RWPE2 (cell line): ENCODE measurements around the gene RBM44.
"Not testable (repeated sequence)": the region's sequence is repeated elsewhere in the genome, so short reads cannot be mapped to it uniquely, and the experiment has no call there.

ENCODE experiments used
- ATAC-seq: fragments of 200-7000 bp; cut with Tn5 transposase; 3 replicates; pipeline ENCODE4 v1.9.1; 2021; ENCODE audit warnings: low read depth
- DNase-seq: peaks from one replicate; pipeline ENCODE4 v3.0.0-alpha.2; 2020; ENCODE audit warnings: low spot score
- H3K27ac ChIP-seq: fragments of 450-650 bp; 2 replicates; pipeline ENCODE4 v1.5.1; 2017; ENCODE audit warnings: mild to moderate bottlenecking; ENCODE audit not compliant: poor library complexity, severe bottlenecking
- H3K27me3 ChIP-seq: fragments of 250-450 bp; sonication (Bioruptor Pico); 2 replicates; pipeline ENCODE4 v1.5.1; 2021; ENCODE audit warnings: mild to moderate bottlenecking, moderate library complexity; ENCODE audit not compliant: insufficient read depth, poor library complexity, severe bottlenecking
- H3K36me3 ChIP-seq: fragments of 250-450 bp; sonication (Bioruptor Pico); 2 replicates; pipeline ENCODE4 v1.5.1; 2020; ENCODE audit warnings: low read depth, mild to moderate bottlenecking, moderate library complexity
- H3K4me1 ChIP-seq: fragments of 250-450 bp; sonication (Bioruptor Pico); 2 replicates; pipeline ENCODE4 v1.5.1; 2021; ENCODE audit warnings: mild to moderate bottlenecking, moderate library complexity; ENCODE audit not compliant: insufficient read depth, poor library complexity, severe bottlenecking
- H3K4me3 ChIP-seq: fragments of 250-450 bp; sonication (Bioruptor Pico); 2 replicates; pipeline ENCODE4 v1.5.1; 2021; ENCODE audit warnings: mild to moderate bottlenecking, moderate library complexity; ENCODE audit not compliant: severe bottlenecking
- H3K9me3 ChIP-seq: fragments of 250-450 bp; sonication (Bioruptor Pico); 2 replicates; pipeline ENCODE4 v1.5.1; 2021; ENCODE audit warnings: mild to moderate bottlenecking, moderate library complexity; ENCODE audit not compliant: severe bottlenecking
- CTCF ChIP-seq: fragments of 450-650 bp; IDR thresholded peaks from one replicate; pipeline ENCODE4 v1.5.1; 2017; ENCODE audit warnings: mild to moderate bottlenecking, moderate library complexity; ENCODE audit not compliant: poor library complexity, severe bottlenecking

RBM44 gene

GRCh38 chr2:237835372-237835771 is 36.8 kb downstream of the RBM44 start:
- no peak for TF ChIP-seq CTCF
- no peaks in the 10 kb centered on the region for H3K9me3 ChIP-seq

GRCh38 chr2:237841051-237841450 is 42.5 kb downstream of the RBM44 start:
- no peaks in the 10 kb centered on the region for H3K4me1 ChIP-seq
- peaks cover 2% of the 10 kb centered on the region for H3K27me3 ChIP-seq
- ATAC-seq (no peak), DNase-seq (no peak)
- no peaks in the 10 kb centered on the region for H3K36me3 ChIP-seq
- no peak for TF ChIP-seq CTCF
- H3K4me3 ChIP-seq: no peak overlapping the region
- H3K9me3 ChIP-seq: no peaks in the 10 kb centered on the region
- no peak overlapping the region for H3K27ac ChIP-seq

More at GRCh38 chr2:237835372-237835771, 36.8 kb downstream of the RBM44 start:
- Histone ChIP-seq H3K27ac (no peak overlapping the region), H3K4me1 (no peaks in the 10 kb centered on the region), H3K27me3 (peaks cover 2% of the 10 kb centered on the region), H3K36me3 (no peaks in the 10 kb centered on the region), H3K4me3 (no peak overlapping the region)
- no peak for DNase-seq
- ATAC-seq: no peak

GRCh38 chr2:237848940-237849339 is 50.4 kb downstream of the RBM44 start:
- not testable (repeated sequence) for H3K9me3 ChIP-seq, DNase-seq, H3K36me3 ChIP-seq, ATAC-seq, H3K27ac ChIP-seq, H3K27me3 ChIP-seq, H3K4me1 ChIP-seq, H3K4me3 ChIP-seq

GRCh38 chr2:237854295-237854694 is 55.7 kb downstream of the RBM44 start:
- DNase-seq: no peak
- no peak for ATAC-seq
- no peaks in the 10 kb centered on the region for H3K36me3 ChIP-seq
- TF ChIP-seq CTCF: no peak
- no peak overlapping the region for H3K27ac ChIP-seq
- H3K27me3 ChIP-seq: no peaks in the 10 kb centered on the region
- no peaks in the 10 kb centered on the region for H3K9me3 ChIP-seq
- H3K4me1 ChIP-seq: no peaks in the 10 kb centered on the region
- H3K4me3 ChIP-seq: no peak overlapping the region

- Histone ChIP-seq H3K9me3 (no peaks in the 10 kb centered on the region), H3K27ac (no peak overlapping the region), H3K27me3 (no peaks in the 10 kb centered on the region), H3K36me3 (no peaks in the 10 kb centered on the region), H3K4me1 (peaks cover 3% of the 10 kb centered on the region), H3K4me3 (no peak overlapping the region)
- no peak for TF ChIP-seq CTCF
- ATAC-seq (no peak), DNase-seq (no peak)
These were observed 59.2 kb downstream of the RBM44 start for GRCh38 chr2:237857791-237858190.
